ENCODE measurements around the gene GJA9.

The GJA9 gene

DNA sequence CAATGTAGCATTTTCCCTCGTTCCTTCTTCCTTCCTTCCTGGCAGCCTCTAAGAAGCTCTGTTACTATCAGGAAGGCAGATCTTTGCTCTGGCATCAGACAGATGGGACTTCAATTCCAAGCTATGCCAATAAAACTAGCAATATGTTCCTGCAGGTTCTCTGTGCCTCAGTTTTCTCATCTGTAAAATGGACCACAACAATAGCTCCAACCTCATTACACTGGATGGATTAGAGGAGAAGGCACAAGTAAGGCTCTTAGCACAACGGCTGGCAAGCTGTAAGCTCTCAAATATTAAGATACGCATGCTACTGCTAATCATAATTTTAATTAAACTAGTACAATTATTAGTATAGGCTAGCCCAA is 49.0 kb downstream of the GJA9 start:
- no peak for DNase-seq (ENCODE audit: low read depth in 2 of 2, low spot score in 1 of 2)

GRCh38 chr1:38831731-38832369 is 49.5 kb downstream of the GJA9 start:
- no peak for DNase-seq (ENCODE audit: low read depth in 2 of 2, low spot score in 1 of 2)

GRCh38 chr1:38829368-38829767 is 52.0 kb downstream of the GJA9 start:
- no peak for DNase-seq (ENCODE audit: low read depth in 2 of 2, low spot score in 1 of 2)

DNA sequence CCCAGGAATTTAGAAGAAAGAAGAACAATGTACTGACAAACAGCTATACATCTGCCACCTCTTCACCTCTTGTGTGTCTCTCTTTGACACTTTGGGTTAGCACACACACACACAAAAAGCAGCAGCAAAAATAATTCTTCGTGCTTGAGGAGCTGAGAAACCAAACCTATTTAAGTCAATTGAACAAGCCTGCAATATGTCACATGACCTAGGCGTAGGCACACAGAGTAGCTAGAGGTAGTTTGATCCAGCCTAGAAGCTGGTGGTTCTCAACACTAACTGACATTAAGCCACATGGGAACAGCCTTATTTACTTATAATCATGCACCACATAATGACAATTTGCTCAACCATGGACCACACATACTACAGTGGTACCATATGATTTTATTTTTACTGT is 54.1 kb downstream of the GJA9 start:
- no peak for DNase-seq (ENCODE audit: low read depth in 2 of 2, low spot score in 1 of 2)

DNA sequence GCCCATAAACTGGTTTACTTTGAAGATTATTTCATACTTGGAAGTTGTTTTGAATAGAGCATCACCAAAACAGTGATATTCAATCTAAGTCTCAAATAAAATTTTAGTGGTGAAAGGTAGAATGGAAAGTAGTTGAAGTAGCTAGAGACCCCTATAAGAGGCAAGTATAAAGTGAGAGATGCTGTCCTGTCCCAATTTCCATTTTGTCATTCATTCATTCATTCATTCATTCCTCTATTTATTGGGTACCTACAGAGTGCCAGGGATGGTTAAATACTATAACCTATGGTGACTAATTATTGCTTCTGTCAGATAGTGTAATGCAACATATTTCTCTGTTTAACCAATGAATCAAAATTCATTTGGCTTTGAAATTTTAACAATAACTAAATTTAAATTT is 54.5 kb downstream of the GJA9 start:
- DNase-seq (ENCODE audit: low read depth in 2 of 2, low spot score in 1 of 2), result no peak

DNA sequence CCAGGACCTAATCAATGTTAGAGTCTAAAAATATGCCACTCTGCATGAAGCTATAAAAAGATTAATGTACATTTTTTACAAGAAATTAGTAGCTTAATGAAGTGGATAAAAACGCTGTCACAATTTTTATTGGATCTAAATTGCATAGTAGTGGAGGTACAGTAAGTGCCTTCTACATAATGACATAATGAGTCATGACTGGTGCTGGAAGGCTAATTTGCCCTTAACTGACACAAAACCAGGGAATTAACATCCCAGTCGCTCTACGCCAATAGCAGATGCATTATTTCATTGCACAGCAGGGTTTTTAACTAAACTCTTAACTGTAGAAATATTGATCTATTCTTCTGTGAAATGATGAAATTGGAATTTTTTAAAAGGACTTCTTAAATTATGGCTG is 55.1 kb downstream of the GJA9 start:
- no peak for DNase-seq (ENCODE audit: low read depth in 2 of 2, low spot score in 1 of 2)
